ENCODE data around the gene TTC9. TPM values are rescaled to one million over a fixed set of nuclear protein-coding genes. Genes with fewer than 3 reads are reported as not detected.
A peak's percentile ranks its signal among the peaks of the same experiment; 100 is the strongest.

The TTC9 gene
- total and polyA plus RNA-seq, 2 experiments from 2014 or later, result 10.3 to 34.2 TPM

DNA sequence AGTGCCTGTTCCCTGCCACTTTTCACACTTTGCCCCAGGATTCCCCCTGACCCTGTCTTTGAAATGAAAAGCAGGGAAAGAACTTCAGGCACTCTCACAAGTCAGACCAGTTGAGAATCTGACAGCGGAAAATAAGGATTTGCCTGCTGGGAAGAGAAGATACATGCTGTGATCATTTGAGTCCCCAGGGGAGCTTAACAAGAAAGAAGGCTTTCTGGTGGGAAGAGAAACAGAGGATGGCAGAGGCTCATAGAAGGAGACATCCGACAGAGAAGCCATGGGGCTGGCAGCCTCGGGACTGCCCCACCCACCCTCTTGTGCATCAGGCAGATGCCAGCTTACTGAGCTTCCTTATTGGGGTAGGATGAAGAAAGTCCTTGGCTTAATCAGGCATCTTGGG lies 11.9 kb downstream of the TTC9 start:
- peaks cover 11% of the 10 kb centered on the region for H3F3A ChIP-seq (replicated peaks; ENCODE audit: low read depth)
- H3K27me3 ChIP-seq (ENCODE audit: insufficient read depth), result no peaks in the 10 kb centered on the region
- H3K27me3 Mint-ChIP-seq (ENCODE audit: insufficient read depth, low read depth, poor library complexity), result peaks cover 11% of the 10 kb centered on the region
- peaks cover 82% of the 10 kb centered on the region for H3K4me1 Mint-ChIP-seq
- H3K79me2 ChIP-seq (replicated peaks; ENCODE audit: insufficient read depth), result peaks cover 81% of the 10 kb centered on the region
- H3K27ac Mint-ChIP-seq, result peak overlapping the region; percentile 45
- no peak overlapping the region; the same call in 2 of the 3 replicates for H3K4me3 Mint-ChIP-seq
- H3K4me2 ChIP-seq, result peak overlapping the region; percentile 48
- H3K9me3 Mint-ChIP-seq, result no peaks in the 10 kb centered on the region
- H3K36me3 ChIP-seq (ENCODE audit: insufficient read depth), result peaks cover 9% of the 10 kb centered on the region
- H3K27ac ChIP-seq (ENCODE audit: low read depth), result peak overlapping the region; percentile 93
- no peaks in the 10 kb centered on the region for H3K9me2 ChIP-seq (ENCODE audit: insufficient read depth)
- peaks cover 74% of the 10 kb centered on the region for H3K36me3 Mint-ChIP-seq (ENCODE audit: low read depth)
- no peak overlapping the region for H2AFZ ChIP-seq
- H3K4me1 ChIP-seq (ENCODE audit: insufficient read depth), result peaks cover 70% of the 10 kb centered on the region
- H4K20me1 ChIP-seq (replicated peaks; ENCODE audit: insufficient read depth), result no peaks in the 10 kb centered on the region
- ATAC-seq (peak; percentile 36), DNase-seq (ENCODE audit: low spot score) (no peak)
- no peak overlapping the region for H3K4me3 ChIP-seq
- TF ChIP-seq JUNB (IDR thresholded peaks at IDR 0.05; ENCODE audit: unreplicated experiment), result no peak
- TF ChIP-seq, protein P1, sequence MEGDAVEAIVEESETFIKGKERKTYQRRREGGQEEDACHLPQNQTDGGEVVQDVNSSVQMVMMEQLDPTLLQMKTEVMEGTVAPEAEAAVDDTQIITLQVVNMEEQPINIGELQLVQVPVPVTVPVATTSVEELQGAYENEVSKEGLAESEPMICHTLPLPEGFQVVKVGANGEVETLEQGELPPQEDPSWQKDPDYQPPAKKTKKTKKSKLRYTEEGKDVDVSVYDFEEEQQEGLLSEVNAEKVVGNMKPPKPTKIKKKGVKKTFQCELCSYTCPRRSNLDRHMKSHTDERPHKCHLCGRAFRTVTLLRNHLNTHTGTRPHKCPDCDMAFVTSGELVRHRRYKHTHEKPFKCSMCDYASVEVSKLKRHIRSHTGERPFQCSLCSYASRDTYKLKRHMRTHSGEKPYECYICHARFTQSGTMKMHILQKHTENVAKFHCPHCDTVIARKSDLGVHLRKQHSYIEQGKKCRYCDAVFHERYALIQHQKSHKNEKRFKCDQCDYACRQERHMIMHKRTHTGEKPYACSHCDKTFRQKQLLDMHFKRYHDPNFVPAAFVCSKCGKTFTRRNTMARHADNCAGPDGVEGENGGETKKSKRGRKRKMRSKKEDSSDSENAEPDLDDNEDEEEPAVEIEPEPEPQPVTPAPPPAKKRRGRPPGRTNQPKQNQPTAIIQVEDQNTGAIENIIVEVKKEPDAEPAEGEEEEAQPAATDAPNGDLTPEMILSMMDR (conservative IDR thresholded peaks at IDR 0.05; ENCODE audit: low read depth in 2 of 2), result no peak
- TF ChIP-seq, protein P2, sequence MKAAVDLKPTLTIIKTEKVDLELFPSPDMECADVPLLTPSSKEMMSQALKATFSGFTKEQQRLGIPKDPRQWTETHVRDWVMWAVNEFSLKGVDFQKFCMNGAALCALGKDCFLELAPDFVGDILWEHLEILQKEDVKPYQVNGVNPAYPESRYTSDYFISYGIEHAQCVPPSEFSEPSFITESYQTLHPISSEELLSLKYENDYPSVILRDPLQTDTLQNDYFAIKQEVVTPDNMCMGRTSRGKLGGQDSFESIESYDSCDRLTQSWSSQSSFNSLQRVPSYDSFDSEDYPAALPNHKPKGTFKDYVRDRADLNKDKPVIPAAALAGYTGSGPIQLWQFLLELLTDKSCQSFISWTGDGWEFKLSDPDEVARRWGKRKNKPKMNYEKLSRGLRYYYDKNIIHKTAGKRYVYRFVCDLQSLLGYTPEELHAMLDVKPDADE (IDR thresholded peaks at IDR 0.05), result no peak
- TF ChIP-seq CREB1 (CRISPR knock-in tag; IDR thresholded peaks at IDR 0.05; ENCODE audit: low read depth), result no peak
- no peak for TF ChIP-seq ZNF114 (CRISPR knock-in tag; IDR thresholded peaks at IDR 0.05)
- no peak for TF ChIP-seq EZH2phosphoT487 (IDR thresholded peaks at IDR 0.05; ENCODE audit: unreplicated experiment)
- TF ChIP-seq, protein P3, sequence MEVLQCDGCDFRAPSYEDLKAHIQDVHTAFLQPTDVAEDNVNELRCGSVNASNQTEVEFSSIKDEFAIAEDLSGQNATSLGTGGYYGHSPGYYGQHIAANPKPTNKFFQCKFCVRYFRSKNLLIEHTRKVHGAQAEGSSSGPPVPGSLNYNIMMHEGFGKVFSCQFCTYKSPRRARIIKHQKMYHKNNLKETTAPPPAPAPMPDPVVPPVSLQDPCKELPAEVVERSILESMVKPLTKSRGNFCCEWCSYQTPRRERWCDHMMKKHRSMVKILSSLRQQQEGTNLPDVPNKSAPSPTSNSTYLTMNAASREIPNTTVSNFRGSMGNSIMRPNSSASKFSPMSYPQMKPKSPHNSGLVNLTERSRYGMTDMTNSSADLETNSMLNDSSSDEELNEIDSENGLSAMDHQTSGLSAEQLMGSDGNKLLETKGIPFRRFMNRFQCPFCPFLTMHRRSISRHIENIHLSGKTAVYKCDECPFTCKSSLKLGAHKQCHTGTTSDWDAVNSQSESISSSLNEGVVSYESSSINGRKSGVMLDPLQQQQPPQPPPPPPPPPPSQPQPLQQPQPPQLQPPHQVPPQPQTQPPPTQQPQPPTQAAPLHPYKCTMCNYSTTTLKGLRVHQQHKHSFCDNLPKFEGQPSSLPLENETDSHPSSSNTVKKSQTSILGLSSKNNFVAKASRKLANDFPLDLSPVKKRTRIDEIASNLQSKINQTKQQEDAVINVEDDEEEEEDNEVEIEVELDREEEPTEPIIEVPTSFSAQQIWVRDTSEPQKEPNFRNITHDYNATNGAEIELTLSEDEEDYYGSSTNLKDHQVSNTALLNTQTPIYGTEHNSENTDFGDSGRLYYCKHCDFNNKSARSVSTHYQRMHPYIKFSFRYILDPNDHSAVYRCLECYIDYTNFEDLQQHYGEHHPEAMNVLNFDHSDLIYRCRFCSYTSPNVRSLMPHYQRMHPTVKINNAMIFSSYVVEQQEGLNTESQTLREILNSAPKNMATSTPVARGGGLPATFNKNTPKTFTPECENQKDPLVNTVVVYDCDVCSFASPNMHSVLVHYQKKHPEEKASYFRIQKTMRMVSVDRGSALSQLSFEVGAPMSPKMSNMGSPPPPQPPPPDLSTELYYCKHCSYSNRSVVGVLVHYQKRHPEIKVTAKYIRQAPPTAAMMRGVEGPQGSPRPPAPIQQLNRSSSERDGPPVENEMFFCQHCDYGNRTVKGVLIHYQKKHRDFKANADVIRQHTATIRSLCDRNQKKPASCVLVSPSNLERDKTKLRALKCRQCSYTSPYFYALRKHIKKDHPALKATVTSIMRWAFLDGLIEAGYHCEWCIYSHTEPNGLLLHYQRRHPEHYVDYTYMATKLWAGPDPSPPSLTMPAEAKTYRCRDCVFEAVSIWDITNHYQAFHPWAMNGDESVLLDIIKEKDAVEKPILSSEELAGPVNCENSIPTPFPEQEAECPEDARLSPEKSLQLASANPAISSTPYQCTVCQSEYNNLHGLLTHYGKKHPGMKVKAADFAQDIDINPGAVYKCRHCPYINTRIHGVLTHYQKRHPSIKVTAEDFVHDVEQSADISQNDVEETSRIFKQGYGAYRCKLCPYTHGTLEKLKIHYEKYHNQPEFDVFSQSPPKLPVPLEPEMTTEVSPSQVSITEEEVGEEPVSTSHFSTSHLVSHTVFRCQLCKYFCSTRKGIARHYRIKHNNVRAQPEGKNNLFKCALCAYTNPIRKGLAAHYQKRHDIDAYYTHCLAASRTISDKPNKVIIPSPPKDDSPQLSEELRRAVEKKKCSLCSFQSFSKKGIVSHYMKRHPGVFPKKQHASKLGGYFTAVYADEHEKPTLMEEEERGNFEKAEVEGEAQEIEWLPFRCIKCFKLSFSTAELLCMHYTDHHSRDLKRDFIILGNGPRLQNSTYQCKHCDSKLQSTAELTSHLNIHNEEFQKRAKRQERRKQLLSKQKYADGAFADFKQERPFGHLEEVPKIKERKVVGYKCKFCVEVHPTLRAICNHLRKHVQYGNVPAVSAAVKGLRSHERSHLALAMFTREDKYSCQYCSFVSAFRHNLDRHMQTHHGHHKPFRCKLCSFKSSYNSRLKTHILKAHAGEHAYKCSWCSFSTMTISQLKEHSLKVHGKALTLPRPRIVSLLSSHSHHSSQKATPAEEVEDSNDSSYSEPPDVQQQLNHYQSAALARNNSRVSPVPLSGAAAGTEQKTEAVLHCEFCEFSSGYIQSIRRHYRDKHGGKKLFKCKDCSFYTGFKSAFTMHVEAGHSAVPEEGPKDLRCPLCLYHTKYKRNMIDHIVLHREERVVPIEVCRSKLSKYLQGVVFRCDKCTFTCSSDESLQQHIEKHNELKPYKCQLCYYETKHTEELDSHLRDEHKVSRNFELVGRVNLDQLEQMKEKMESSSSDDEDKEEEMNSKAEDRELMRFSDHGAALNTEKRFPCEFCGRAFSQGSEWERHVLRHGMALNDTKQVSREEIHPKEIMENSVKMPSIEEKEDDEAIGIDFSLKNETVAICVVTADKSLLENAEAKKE (CRISPR knock-in tag; IDR thresholded peaks at IDR 0.05), result no peak
- TF ChIP-seq NANOG (IDR thresholded peaks at IDR 0.05; ENCODE audit: borderline replicate concordance), result no peak
- TF ChIP-seq STAT1 (IDR thresholded peaks at IDR 0.05; ENCODE audit: unreplicated experiment), result no peak
- no peak for TF ChIP-seq EZH2 (IDR thresholded peaks at IDR 0.05; ENCODE audit: low read depth, unreplicated experiment)
- TF ChIP-seq, protein P4, sequence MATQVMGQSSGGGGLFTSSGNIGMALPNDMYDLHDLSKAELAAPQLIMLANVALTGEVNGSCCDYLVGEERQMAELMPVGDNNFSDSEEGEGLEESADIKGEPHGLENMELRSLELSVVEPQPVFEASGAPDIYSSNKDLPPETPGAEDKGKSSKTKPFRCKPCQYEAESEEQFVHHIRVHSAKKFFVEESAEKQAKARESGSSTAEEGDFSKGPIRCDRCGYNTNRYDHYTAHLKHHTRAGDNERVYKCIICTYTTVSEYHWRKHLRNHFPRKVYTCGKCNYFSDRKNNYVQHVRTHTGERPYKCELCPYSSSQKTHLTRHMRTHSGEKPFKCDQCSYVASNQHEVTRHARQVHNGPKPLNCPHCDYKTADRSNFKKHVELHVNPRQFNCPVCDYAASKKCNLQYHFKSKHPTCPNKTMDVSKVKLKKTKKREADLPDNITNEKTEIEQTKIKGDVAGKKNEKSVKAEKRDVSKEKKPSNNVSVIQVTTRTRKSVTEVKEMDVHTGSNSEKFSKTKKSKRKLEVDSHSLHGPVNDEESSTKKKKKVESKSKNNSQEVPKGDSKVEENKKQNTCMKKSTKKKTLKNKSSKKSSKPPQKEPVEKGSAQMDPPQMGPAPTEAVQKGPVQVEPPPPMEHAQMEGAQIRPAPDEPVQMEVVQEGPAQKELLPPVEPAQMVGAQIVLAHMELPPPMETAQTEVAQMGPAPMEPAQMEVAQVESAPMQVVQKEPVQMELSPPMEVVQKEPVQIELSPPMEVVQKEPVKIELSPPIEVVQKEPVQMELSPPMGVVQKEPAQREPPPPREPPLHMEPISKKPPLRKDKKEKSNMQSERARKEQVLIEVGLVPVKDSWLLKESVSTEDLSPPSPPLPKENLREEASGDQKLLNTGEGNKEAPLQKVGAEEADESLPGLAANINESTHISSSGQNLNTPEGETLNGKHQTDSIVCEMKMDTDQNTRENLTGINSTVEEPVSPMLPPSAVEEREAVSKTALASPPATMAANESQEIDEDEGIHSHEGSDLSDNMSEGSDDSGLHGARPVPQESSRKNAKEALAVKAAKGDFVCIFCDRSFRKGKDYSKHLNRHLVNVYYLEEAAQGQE (IDR thresholded peaks at IDR 0.05; ENCODE audit: unreplicated experiment), result no peak
- no peak for TF ChIP-seq ZNF331 (CRISPR knock-in tag; IDR thresholded peaks at IDR 0.05; ENCODE audit: low read depth)
- no peak for TF ChIP-seq POLR2AphosphoS5 (IDR thresholded peaks at IDR 0.05; ENCODE audit: low read depth)
